H1 (cell line): Measurements from ENCODE around the gene C5orf58. TPM values are rescaled to one million over a fixed set of nuclear protein-coding genes. Genes with fewer than 3 reads are reported as not detected.

Experiments
- CTCF ChIA-PET: fragments of 300-600 bp; sonication (Branson Sonifier 250); formaldehyde crosslinking; loops from one replicate; lab custom pipeline; 2021; ENCODE audit not compliant: partially characterized antibody; lab: Charles Lee
- POLR2A ChIA-PET: fragments of 300-600 bp; sonication (Branson Sonifier 250); formaldehyde crosslinking; loops from one replicate; lab custom pipeline; 2021; ENCODE audit warnings: inconsistent platforms; ENCODE audit not compliant: partially characterized antibody; lab: Charles Lee
- DNase-seq, 2 experiments: peaks; one replicate each; pipeline versions ENCODE4 v3.0.0 to v3.0.0-alpha.2; 2010 to 2022; ENCODE audit warnings: low spot score in 2 of 2, low read depth in 1 of 2, mixed read lengths in 1 of 2
- FAIRE-seq: peaks from 2 replicates; lab custom pipeline; 2011; peaks lifted over from hg19 to GRCh38; lab: Jason Lieb, UNC
- H2AFZ ChIP-seq: 2 replicates; pipeline ENCODE4 v1.8.1; 2012; ENCODE audit warnings: low read length, inconsistent platforms
- H2AK5ac ChIP-seq: 2 replicates; pipeline ENCODE4 v1.6.1; 2013; ENCODE audit warnings: low read depth, low read length
- H2BK120ac ChIP-seq: replicated peaks from 2 replicates; pipeline ENCODE3; 2013; ENCODE audit warnings: low read depth, low read length, inconsistent platforms
- H2BK12ac ChIP-seq: 2 replicates; pipeline ENCODE4 v1.6.1; 2013; ENCODE audit warnings: low read depth, low read length
- H2BK15ac ChIP-seq: 2 replicates; pipeline ENCODE4 v1.6.1; 2013; ENCODE audit warnings: low read length
- H2BK20ac ChIP-seq: 2 replicates; pipeline ENCODE4 v1.6.1; 2013; ENCODE audit warnings: low read length
- H2BK5ac ChIP-seq: 2 replicates; pipeline ENCODE4 v1.6.1; 2013; ENCODE audit warnings: low read depth, low read length
- H3K14ac ChIP-seq: 2 replicates; pipeline ENCODE4 v1.6.1; 2013; ENCODE audit warnings: inconsistent platforms; ENCODE audit not compliant: insufficient read length
- H3K18ac ChIP-seq: 2 replicates; pipeline ENCODE4 v1.6.1; 2013; ENCODE audit warnings: low read length; ENCODE audit errors: extremely low read depth
- H3K23ac ChIP-seq: 2 replicates; pipeline ENCODE4 v1.6.1; 2013; ENCODE audit warnings: inconsistent platforms; ENCODE audit not compliant: insufficient read length
- H3K23me2 ChIP-seq: 2 replicates; pipeline ENCODE4 v1.6.1; 2013; ENCODE audit warnings: low read depth, low read length
- H3K27ac ChIP-seq: 2 replicates; pipeline ENCODE4 v1.6.1; 2011; ENCODE audit warnings: low read depth, low read length, inconsistent platforms
- H3K27me3 ChIP-seq, 4 experiments: replicated peaks in 1 of 4; 1 replicate in 1 of 4; 2 replicates in 3 of 4; pipeline versions ENCODE4 v1.6.1 to v1.8.1; 2011 to 2013; ENCODE audit warnings: low read length in 3 of 4, mild to moderate bottlenecking in 3 of 4, inconsistent platforms in 2 of 4, mixed read lengths in 2 of 4, moderate library complexity in 1 of 4; ENCODE audit not compliant: control insufficient read depth in 3 of 4, insufficient read depth in 3 of 4; ENCODE audit errors: extremely low read depth in 1 of 4
- H3K36me3 ChIP-seq, 4 experiments: 2 replicates each; pipeline versions ENCODE4 v1.6.1 to v1.8.1; 2011 to 2013; ENCODE audit warnings: mild to moderate bottlenecking in 4 of 4, low read length in 3 of 4, moderate library complexity in 2 of 4, control low read depth in 1 of 4, inconsistent platforms in 1 of 4; ENCODE audit not compliant: insufficient read depth in 4 of 4, control insufficient read depth in 2 of 4
- H3K4ac ChIP-seq: replicated peaks from 2 replicates; pipeline ENCODE3; 2013; ENCODE audit warnings: low read length, low read depth, mixed read lengths, inconsistent platforms; ENCODE audit not compliant: insufficient read length
- H3K4me1 ChIP-seq, 4 experiments: replicated peaks in 1 of 4; 1 replicate in 1 of 4; 2 replicates in 3 of 4; pipeline versions ENCODE4 v1.6.1 to v1.8.1; 2011 to 2013; ENCODE audit warnings: low read length in 3 of 4, inconsistent platforms in 2 of 4, mixed read lengths in 1 of 4; ENCODE audit not compliant: insufficient read depth in 4 of 4, control insufficient read depth in 3 of 4
- H3K4me2 ChIP-seq, 2 experiments: 2 replicates each; pipeline versions ENCODE4 v1.6.1 to v1.8.1; 2011 to 2013; ENCODE audit warnings: low read depth in 2 of 2, low read length in 2 of 2, control low read depth in 1 of 2, inconsistent platforms in 1 of 2, mild to moderate bottlenecking in 1 of 2; ENCODE audit not compliant: insufficient read depth in 1 of 2
- H3K4me3 ChIP-seq, 4 experiments: fragments of 200-600, 300-600 bp in 1 of 4; sonication (generic), shearing (Covaris generic), sonication (Bioruptor Twin) in 1 of 4; 2 replicates each; pipeline versions ENCODE4 v1.5.1 to v1.8.1; 2011 to 2016; ENCODE audit warnings: low read length in 4 of 4, low read depth in 3 of 4, control low read depth in 2 of 4, inconsistent platforms in 2 of 4, mild to moderate bottlenecking in 2 of 4, mixed read lengths in 1 of 4, moderate library complexity in 1 of 4; ENCODE audit not compliant: insufficient read depth in 2 of 4; ENCODE audit errors: extremely low read depth in 1 of 4
- H3K56ac ChIP-seq: replicated peaks from 2 replicates; pipeline ENCODE3; 2013; ENCODE audit warnings: low read depth, mild to moderate bottlenecking, mixed read lengths, low read length, inconsistent platforms; ENCODE audit not compliant: insufficient read length
- H3K79me1 ChIP-seq: 2 replicates; pipeline ENCODE4 v1.6.1; 2013; ENCODE audit warnings: low read depth, low read length, control low read depth
- H3K79me2 ChIP-seq, 2 experiments: 2 replicates each; pipeline versions ENCODE4 v1.6.1 to v1.8.1; 2012 to 2013; ENCODE audit warnings: low read length in 2 of 2, mild to moderate bottlenecking in 2 of 2, inconsistent platforms in 1 of 2; ENCODE audit not compliant: insufficient read depth in 2 of 2, control insufficient read depth in 1 of 2
- H3K9ac ChIP-seq, 4 experiments: replicated peaks in 1 of 4; 1 replicate in 1 of 4; 2 replicates in 3 of 4; pipeline versions ENCODE4 v1.6.1 to v1.8.1; 2011 to 2013; ENCODE audit warnings: low read depth in 3 of 4, low read length in 3 of 4, control low read depth in 2 of 4, mild to moderate bottlenecking in 2 of 4, moderate library complexity in 2 of 4, inconsistent platforms in 1 of 4; ENCODE audit errors: extremely low read depth in 1 of 4
- H3K9me3 ChIP-seq, 2 experiments: 2 replicates each; pipeline versions ENCODE4 v1.6.1 to v1.8.1; 2012 to 2013; ENCODE audit warnings: mild to moderate bottlenecking in 2 of 2, moderate library complexity in 2 of 2, control low read depth in 1 of 2, inconsistent platforms in 1 of 2, low read depth in 1 of 2, low read length in 1 of 2, mixed read lengths in 1 of 2; ENCODE audit not compliant: insufficient read depth in 2 of 2
- H4K20me1 ChIP-seq, 2 experiments: replicated peaks in 1 of 2; 2 replicates each; pipeline versions ENCODE3 to v1.8.1; 2011 to 2013; ENCODE audit warnings: inconsistent platforms in 2 of 2, low read length in 2 of 2, mild to moderate bottlenecking in 1 of 2; ENCODE audit not compliant: insufficient read depth in 2 of 2, control insufficient read depth in 1 of 2
- H4K5ac ChIP-seq: 2 replicates; pipeline ENCODE4 v1.6.1; 2013; ENCODE audit warnings: low read length, low read depth, mixed read lengths, inconsistent platforms; ENCODE audit not compliant: insufficient read length
- H4K8ac ChIP-seq: 2 replicates; pipeline ENCODE4 v1.8.0; 2013; ENCODE audit warnings: mild to moderate bottlenecking, moderate library complexity, low read length, inconsistent platforms; ENCODE audit not compliant: insufficient read depth; ENCODE audit errors: extremely low read depth
- H4K91ac ChIP-seq: replicated peaks from 2 replicates; pipeline ENCODE3; 2013; ENCODE audit warnings: low read length, mixed read lengths, inconsistent platforms; ENCODE audit not compliant: insufficient read length
- CBX5 ChIP-seq: fragments of 300-800, 300-1000 bp; sonication (generic); IDR thresholded peaks from 2 replicates; pipeline ENCODE4 v1.7.1; 2016; ENCODE audit warnings: antibody characterized with exemption, low read length, low read depth
- CHD2 ChIP-seq: IDR thresholded peaks from 2 replicates; pipeline ENCODE4 v1.6.1; 2012; ENCODE audit warnings: low read length, improper control_type of control experiment
- CREB1 ChIP-seq: IDR thresholded peaks from 2 replicates; pipeline ENCODE4 v1.6.1; 2012; ENCODE audit warnings: inconsistent platforms
- FOSL1 ChIP-seq: IDR thresholded peaks from 2 replicates; pipeline ENCODE4 v1.6.1; 2011; ENCODE audit warnings: mild to moderate bottlenecking, low read depth, low read length, moderate library complexity; ENCODE audit not compliant: insufficient read depth
- GABPA ChIP-seq: IDR thresholded peaks from 2 replicates; pipeline ENCODE4 v1.6.1; 2011; ENCODE audit warnings: mild to moderate bottlenecking, low read length, moderate library complexity, borderline replicate concordance; ENCODE audit not compliant: insufficient read depth
- KDM4A ChIP-seq: IDR thresholded peaks from one replicate; pipeline ENCODE4 v1.7.1; 2012; ENCODE audit warnings: low read depth, mild to moderate bottlenecking, moderate library complexity, low read length, inconsistent platforms; ENCODE audit not compliant: severe bottlenecking
- KDM5A ChIP-seq: fragments of 200-600 bp; IDR thresholded peaks from 2 replicates; pipeline ENCODE4 v1.7.1; 2012; ENCODE audit warnings: mild to moderate bottlenecking, low read length, inconsistent platforms, mixed read lengths
- NANOG ChIP-seq: IDR thresholded peaks from 2 replicates; pipeline ENCODE4 v1.6.1; 2011; ENCODE audit warnings: low read length, low read depth, mild to moderate bottlenecking, inconsistent platforms; ENCODE audit not compliant: insufficient read depth, poor library complexity, severe bottlenecking
- RAD21 ChIP-seq, 2 experiments: IDR thresholded peaks in 1 of 2; conservative IDR thresholded peaks in 1 of 2; 2 replicates each; pipeline ENCODE4 v1.6.1; 2011; ENCODE audit warnings: low read depth in 2 of 2, low read length in 2 of 2, improper control_type of control experiment in 1 of 2, inconsistent platforms in 1 of 2, mild to moderate bottlenecking in 1 of 2, moderate library complexity in 1 of 2
- SP4 ChIP-seq: IDR thresholded peaks from 2 replicates; pipeline ENCODE4 v1.6.1; 2012; ENCODE audit warnings: low read length, inconsistent platforms
- TCF12 ChIP-seq: IDR thresholded peaks from 2 replicates; pipeline ENCODE4 v1.6.1; 2011; ENCODE audit warnings: low read depth, mild to moderate bottlenecking, low read length
- YY1 ChIP-seq: IDR thresholded peaks from 2 replicates; pipeline ENCODE4 v1.6.1; 2011; ENCODE audit warnings: low read depth, mild to moderate bottlenecking, low read length
- ZNF274 ChIP-seq: IDR thresholded peaks from 2 replicates; pipeline ENCODE4 v1.7.0; 2012; ENCODE audit warnings: low read length, borderline replicate concordance; ENCODE audit errors: extremely low read depth
- WGBS, 2 experiments: shearing (Covaris generic) in 1 of 2; methylation state at CpG; one replicate each; pipeline versions ENCODE4 v1.1.6 to v1.1.7; 2013 to 2015; ENCODE audit warnings: low lambda C conversion rate in 2 of 2, mixed read lengths in 2 of 2, inconsistent platforms in 1 of 2, low coverage in 1 of 2, missing lambda C conversion rate in 1 of 2; ENCODE audit not compliant: insufficient replicate concordance in 2 of 2, insufficient coverage in 1 of 2, insufficient read length in 1 of 2; ENCODE audit errors: extremely low coverage in 1 of 2, missing lambda C conversion rate in 1 of 2; 5-methylcytosine and 5-hydroxymethylcytosine counted together
- polyA plus RNA-seq, 7 experiments: library from polyadenylated mRNA; depleted of rRNA in 3 of 7; stranded (reverse) in 5 of 7; unstranded in 2 of 7; fragments of >200 nt in 5 of 7; fragments of 200-250 nt in 2 of 7; gene quantifications; 1 replicate in 5 of 7; 2 replicates in 1 of 7; 4 replicates in 1 of 7; pipeline versions ENCODE4 v1.2.1 to v1.2.3, GENCODE V29; 2011 to 2013; ENCODE audit warnings: missing spikeins in 2 of 7, mixed read lengths in 2 of 7
- total RNA-seq: library from RNA; stranded (reverse); fragmentation: NEBNext Ultra II Directional; extraction: Animal tissue kit (Norgen Biotek cat#: 25700); gene quantifications from 2 replicates; pipeline ENCODE4 v1.2.1, GENCODE V29; 2021
- TF ChIP-seq, protein P1 (sequence below): IDR thresholded peaks from 2 replicates; pipeline ENCODE4 v1.6.1; 2011; ENCODE audit warnings: low read depth, mild to moderate bottlenecking, low read length; ENCODE audit not compliant: insufficient read depth

C5orf58 gene
- total and polyA plus RNA-seq, 2 of the 8 experiments (the other 6 are each of a cell fraction or from before 2014, with no cell fraction given) = 0.24 to 1.6 TPM

DNA sequence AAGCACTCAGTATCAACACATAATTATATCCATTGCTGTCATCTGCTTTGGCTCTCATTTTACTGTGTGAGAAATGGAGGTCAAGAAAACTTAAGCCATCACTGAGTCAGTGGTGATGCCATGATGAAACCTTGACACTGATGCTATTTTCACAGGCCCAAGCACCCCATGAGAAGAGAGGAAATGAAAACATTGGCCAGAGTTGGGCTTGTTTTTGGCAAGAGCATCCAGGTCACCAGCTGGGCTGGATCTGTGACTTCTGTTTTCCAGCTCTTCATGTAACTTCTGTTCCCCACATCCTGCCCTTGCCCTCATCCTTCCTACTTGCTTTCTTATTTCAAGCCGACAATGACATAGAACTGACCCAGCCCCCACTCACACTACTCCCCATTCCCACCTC lies 54.7 kb downstream of the C5orf58 start:
- H3K9me3 ChIP-seq = peaks cover 17 to 18% of the 10 kb centered on the region in 2 experiments; a peak in 3 of 4 replicates
- H3K79me2 ChIP-seq = no peaks in the 10 kb centered on the region
- H4K91ac ChIP-seq = no peak overlapping the region
- no peak overlapping the region for H2BK5ac ChIP-seq
- H3K18ac ChIP-seq = no peak overlapping the region
- no peak overlapping the region for H3K4me2 ChIP-seq
- no peaks in the 10 kb centered on the region for H3K79me1 ChIP-seq
- H3K9ac ChIP-seq = no peak overlapping the region
- H2BK15ac ChIP-seq = no peak overlapping the region
- DNase-seq (no peak), FAIRE-seq (no peak)
- no peak overlapping the region for H2BK12ac ChIP-seq
- no peaks in the 10 kb centered on the region for H3K23me2 ChIP-seq
- no peak overlapping the region for H4K5ac ChIP-seq
- H2BK120ac ChIP-seq = no peak overlapping the region
- H2AFZ ChIP-seq = no peak overlapping the region
- no peak overlapping the region for H4K8ac ChIP-seq
- H2BK20ac ChIP-seq = no peak overlapping the region
- 88% methylated on average over 1 of the region's 1 CpG; no CpG with 5 or more reads in 1 of the 2 experiments for WGBS, 2 experiments
- no peak overlapping the region for H3K14ac ChIP-seq
- CTCF ChIA-PET = interaction anchor here (1.1 to 3.4 kb wide), 4 partner anchors 13 to 203 kb away, joined by 3 to 14 read pairs (median 7); no protein-coding TSS in a partner anchor
- H3K56ac ChIP-seq = no peak overlapping the region
- H3K27me3 ChIP-seq = no peaks in the 10 kb centered on the region
- H3K36me3 ChIP-seq = no peaks in the 10 kb centered on the region
- no peak overlapping the region for H3K4me3 ChIP-seq
- H3K4me1 ChIP-seq = peaks cover 2 to 7% (median 3%) of the 10 kb centered on the region in 4 experiments; a peak in 4 of 7 replicates
- H3K23ac ChIP-seq = no peak overlapping the region
- no peaks in the 10 kb centered on the region for H4K20me1 ChIP-seq
- H3K27ac ChIP-seq = no peak overlapping the region
- POLR2A ChIA-PET = no interaction called here
- no peak overlapping the region for H3K4ac ChIP-seq
- H2AK5ac ChIP-seq = no peak overlapping the region
- TF ChIP-seq CBX5 (no peak), NANOG (no peak), CREB1 (no peak), CHD2 (no peak), KDM4A (no peak), RAD21 (IDR thresholded peaks at IDR 0.05 in 1 of 2, conservative IDR thresholded peaks at IDR 0.05 in 1 of 2; ENCODE audit: low read depth in 2 of 2, low read length in 2 of 2) (no peak), ZNF274 (no peak), TCF12 (no peak), KDM5A (no peak), YY1 (no peak), SP4 (no peak), FOSL1 (no peak), GABPA (no peak)
- TF ChIP-seq, protein P1, sequence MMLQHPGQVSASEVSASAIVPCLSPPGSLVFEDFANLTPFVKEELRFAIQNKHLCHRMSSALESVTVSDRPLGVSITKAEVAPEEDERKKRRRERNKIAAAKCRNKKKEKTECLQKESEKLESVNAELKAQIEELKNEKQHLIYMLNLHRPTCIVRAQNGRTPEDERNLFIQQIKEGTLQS = no peak
